ENCODE data around the gene TGFBRAP1. TPM values are rescaled to one million over a fixed set of nuclear protein-coding genes. Genes with fewer than 3 reads are reported as not detected.

TGFBRAP1 gene
- total and polyA plus RNA-seq, 2 donors (not counting 3 experiments of a cell fraction or from before 2014, with no cell fraction given): 25.4 to 37.6 TPM

DNA sequence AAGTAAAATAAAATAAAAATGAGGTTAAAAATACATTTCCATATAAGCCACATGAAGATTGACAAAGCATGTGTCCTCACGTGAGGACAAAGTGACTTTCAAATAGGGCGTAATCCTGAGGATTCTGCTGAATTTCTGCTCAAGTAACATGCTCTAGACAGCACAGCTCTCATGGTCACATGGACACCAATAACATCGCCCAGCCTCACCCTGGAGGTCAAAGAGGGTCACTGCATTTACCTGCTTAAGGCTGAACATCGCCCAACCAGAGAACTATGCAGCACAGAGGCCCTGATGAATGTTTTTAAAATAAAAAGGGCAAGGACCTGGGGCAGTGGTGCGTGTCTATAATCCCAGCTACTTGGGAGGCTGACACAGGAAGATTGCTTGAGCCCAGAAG is 30.2 kb downstream of the TGFBRAP1 start:
- no peak overlapping the region for H3K4me2 ChIP-seq (ENCODE audit: insufficient read depth, low read length)
- H3K4me1 ChIP-seq (ENCODE audit: control insufficient read depth, extremely low read depth, insufficient read depth, low read length): no peaks in the 10 kb centered on the region
- H4K20me1 ChIP-seq (replicated peaks; ENCODE audit: control insufficient read depth, extremely low read depth, insufficient read depth, low read length): peaks cover 8% of the 10 kb centered on the region
- H3K79me2 ChIP-seq (ENCODE audit: control insufficient read depth, insufficient read depth, low read length): peaks cover 40% of the 10 kb centered on the region
- peaks cover 7 to 19% of the 10 kb centered on the region in 2 experiments for H3K36me3 ChIP-seq (ENCODE audit: control insufficient read depth in 2 of 2, extremely low read depth in 1 of 2, insufficient read depth in 2 of 2, low read length in 2 of 2)
- dilution Hi-C loops (cut with MboI; ENCODE audit: extremely low pct_ligation_motif_present, low sequenced_read_pairs) (no loop called here), intact Hi-C loops (cut with micrococcal nuclease) (no loop called here)
- no peak for TF ChIP-seq EZH2 (IDR thresholded peaks at IDR 0.05; ENCODE audit: borderline replicate concordance, low read depth, low read length, severe bottlenecking)
- TF ChIP-seq MYC (IDR thresholded peaks at IDR 0.05; ENCODE audit: low read depth, low read length): no peak
- no peak for TF ChIP-seq JUN (IDR thresholded peaks at IDR 0.05; ENCODE audit: borderline replicate concordance, insufficient read depth, insufficient read length, low read depth)
- no peak for TF ChIP-seq MAX (IDR thresholded peaks at IDR 0.05; ENCODE audit: insufficient read depth, insufficient read length)
- TF ChIP-seq POLR2A (IDR thresholded peaks at IDR 0.05; ENCODE audit: low read depth, low read length): no peak
- TF ChIP-seq POLR2AphosphoS5 (IDR thresholded peaks at IDR 0.05; ENCODE audit: insufficient read depth, low read depth, low read length): no peak
- no peak for TF ChIP-seq FOS (IDR thresholded peaks at IDR 0.05; ENCODE audit: borderline replicate concordance, insufficient read depth, low read length)
- TF ChIP-seq CTCF (IDR thresholded peaks at IDR 0.05; ENCODE audit: extremely low read depth in 1 of 2, insufficient read depth in 1 of 2, low read depth in 1 of 2, low read length in 2 of 2): no peak
- TF ChIP-seq GATA2 (IDR thresholded peaks at IDR 0.05; ENCODE audit: insufficient read depth, insufficient read length, low read depth, low read length): no peak
- ChIA-PET CTCF (interaction anchor here (0.9 kb wide), 1 partner anchor 32 kb away, joined by 3 read pairs; no protein-coding TSS in a partner anchor), POLR2A (no interaction called here)
- no peaks in the 10 kb centered on the region for H3K9me1 ChIP-seq (replicated peaks; ENCODE audit: control insufficient read depth, extremely low read depth, insufficient read depth, low read length)
- H3K27ac ChIP-seq (ENCODE audit: insufficient read depth, low read depth, low read length): no peak overlapping the region
- no peak for FAIRE-seq
- no peaks in the 10 kb centered on the region for H3K9me3 ChIP-seq (replicated peaks; ENCODE audit: control insufficient read depth, insufficient read depth, low read length)
- H3K27me3 ChIP-seq (ENCODE audit: control insufficient read depth in 2 of 2, insufficient read depth in 2 of 2, low read length in 2 of 2): no peaks in the 10 kb centered on the region
- no peak overlapping the region for H3K4me3 ChIP-seq (replicated peaks in 1 of 3; ENCODE audit: insufficient read depth in 1 of 3, low read depth in 1 of 3, low read length in 3 of 3)
- H3K9ac ChIP-seq (replicated peaks; ENCODE audit: extremely low read depth, insufficient read depth, low read length): no peak overlapping the region
- DNase-seq (ENCODE audit: low read depth, low spot score): no peak
- H2AFZ ChIP-seq (ENCODE audit: low read depth, low read length): no peak overlapping the region
- BruUV-seq (replicated peaks): no TSS peak
